Astrocyte (in vitro differentiated cells and primary cell): ENCODE data around the gene BUB1B. TPM values are rescaled to one million over a fixed set of nuclear protein-coding genes. Genes with fewer than 3 reads are reported as not detected.

ENCODE experiments used
- DNase-seq: peaks from one replicate; pipeline ENCODE4 v3.0.0-alpha.2; 2010; ENCODE audit warnings: low read depth
- FAIRE-seq: peaks from 2 replicates; lab custom pipeline; 2011; peaks lifted over from hg19 to GRCh38; lab: Jason Lieb, UNC
- H2AFZ ChIP-seq: 2 replicates; pipeline ENCODE4 v1.6.0; 2012; ENCODE audit warnings: low read depth, low read length, inconsistent platforms
- H3K27ac ChIP-seq: 2 replicates; pipeline ENCODE4 v1.5.1; 2011; ENCODE audit warnings: low read depth, low read length, inconsistent platforms
- H3K27me3 ChIP-seq: 2 replicates; pipeline ENCODE4 v1.6.0; 2011; ENCODE audit warnings: low read length, inconsistent platforms; ENCODE audit not compliant: insufficient read depth
- H3K36me3 ChIP-seq: 2 replicates; pipeline ENCODE4 v1.5.1; 2011; ENCODE audit warnings: low read length, inconsistent platforms; ENCODE audit not compliant: insufficient read depth
- H3K4me1 ChIP-seq: 2 replicates; pipeline ENCODE4 v1.5.1; 2011; ENCODE audit warnings: low read length, inconsistent platforms; ENCODE audit not compliant: insufficient read depth
- H3K4me2 ChIP-seq: 2 replicates; pipeline ENCODE4 v1.6.0; 2012; ENCODE audit warnings: low read length, inconsistent platforms
- H3K4me3 ChIP-seq: 2 replicates; pipeline ENCODE4 v1.5.1; 2011; ENCODE audit warnings: low read depth, mild to moderate bottlenecking, low read length, inconsistent platforms; ENCODE audit not compliant: insufficient read depth
- H3K79me2 ChIP-seq: 2 replicates; pipeline ENCODE4 v1.6.0; 2012; ENCODE audit warnings: mild to moderate bottlenecking, low read length, inconsistent platforms; ENCODE audit not compliant: insufficient read depth
- H3K9ac ChIP-seq: 2 replicates; pipeline ENCODE4 v1.6.0; 2012; ENCODE audit warnings: mild to moderate bottlenecking, low read length, inconsistent platforms
- H3K9me3 ChIP-seq: 2 replicates; pipeline ENCODE4 v1.5.1; 2012; ENCODE audit warnings: low read depth, mild to moderate bottlenecking, low read length, inconsistent platforms; ENCODE audit not compliant: insufficient read depth
- H4K20me1 ChIP-seq: 2 replicates; pipeline ENCODE4 v1.6.0; 2012; ENCODE audit warnings: low read length, inconsistent platforms; ENCODE audit not compliant: insufficient read depth
- H3K27ac Mint-ChIP-seq: one replicate; pipeline ENCODE4 v1.8.0; 2021; ENCODE audit warnings: mild to moderate bottlenecking, mixed read lengths; ENCODE audit not compliant: unreplicated experiment
- H3K27me3 Mint-ChIP-seq: one replicate; pipeline ENCODE4 v1.8.0; 2021; ENCODE audit warnings: low read depth, mixed read lengths; ENCODE audit not compliant: unreplicated experiment
- H3K36me3 Mint-ChIP-seq: one replicate; pipeline ENCODE4 v1.8.0; 2021; ENCODE audit warnings: low read depth, mixed read lengths; ENCODE audit not compliant: unreplicated experiment
- H3K4me1 Mint-ChIP-seq: one replicate; pipeline ENCODE4 v1.8.0; 2021; ENCODE audit warnings: low read depth, mixed read lengths; ENCODE audit not compliant: unreplicated experiment
- H3K4me3 Mint-ChIP-seq: one replicate; pipeline ENCODE4 v1.8.0; 2021; ENCODE audit warnings: mild to moderate bottlenecking, moderate library complexity, mixed read lengths; ENCODE audit not compliant: unreplicated experiment
- H3K9me3 Mint-ChIP-seq: one replicate; pipeline ENCODE4 v1.8.0; 2021; ENCODE audit warnings: mild to moderate bottlenecking, mixed read lengths; ENCODE audit not compliant: unreplicated experiment
- CTCF ChIP-seq: IDR thresholded peaks from 2 replicates; pipeline ENCODE4 v1.5.1; 2011; ENCODE audit warnings: low read depth, mild to moderate bottlenecking, inconsistent platforms, low read length, moderate library complexity; ENCODE audit not compliant: insufficient read depth
- EZH2 ChIP-seq: IDR thresholded peaks from 2 replicates; pipeline ENCODE4 v1.6.1; 2012; ENCODE audit warnings: mild to moderate bottlenecking, low read length, inconsistent platforms; ENCODE audit not compliant: insufficient read depth
- total RNA-seq: library from RNA; stranded (reverse); gene quantifications from 2 replicates; pipeline ENCODE4 v1.2.1, GENCODE V29; 2021

Gene BUB1B
- total RNA-seq, 1 donor from 2014 or later, result 5.2 TPM

GRCh38 chr15:40142428-40142827 lies 18.4 kb upstream of the BUB1B start:
- Mint-ChIP-seq H3K36me3 (no peaks in the 10 kb centered on the region), H3K27me3 (peaks cover 4% of the 10 kb centered on the region), H3K27ac (no peak overlapping the region), H3K4me1 (peaks cover 9% of the 10 kb centered on the region), H3K4me3 (no peak overlapping the region), H3K9me3 (no peaks in the 10 kb centered on the region)
- no peak overlapping the region for H3K4me2 ChIP-seq
- no peak overlapping the region for H3K9ac ChIP-seq
- no peak overlapping the region for H3K27ac ChIP-seq
- FAIRE-seq (no peak), DNase-seq (no peak)
- H3K9me3 ChIP-seq, result no peaks in the 10 kb centered on the region
- TF ChIP-seq CTCF (no peak), EZH2 (no peak)
- no peak overlapping the region for H2AFZ ChIP-seq
- H3K79me2 ChIP-seq, result no peaks in the 10 kb centered on the region
- no peaks in the 10 kb centered on the region for H3K36me3 ChIP-seq
- no peak overlapping the region for H3K4me3 ChIP-seq
- peaks cover 6% of the 10 kb centered on the region for H3K4me1 ChIP-seq
- H4K20me1 ChIP-seq, result no peaks in the 10 kb centered on the region
- no peaks in the 10 kb centered on the region for H3K27me3 ChIP-seq

- H3K4me2 ChIP-seq, result no peak overlapping the region
- Mint-ChIP-seq H3K27ac (peak overlapping the region; percentile 43), H3K4me3 (no peak overlapping the region), H3K4me1 (peaks cover 16% of the 10 kb centered on the region), H3K27me3 (peaks cover 4% of the 10 kb centered on the region), H3K36me3 (no peaks in the 10 kb centered on the region), H3K9me3 (no peaks in the 10 kb centered on the region)
- H3K9me3 ChIP-seq, result no peaks in the 10 kb centered on the region
- H3K27me3 ChIP-seq, result no peaks in the 10 kb centered on the region
- no peaks in the 10 kb centered on the region for H3K36me3 ChIP-seq
- no peak overlapping the region for H2AFZ ChIP-seq
- TF ChIP-seq CTCF (no peak), EZH2 (no peak)
- peaks cover 16% of the 10 kb centered on the region for H3K4me1 ChIP-seq
- no peak overlapping the region for H3K9ac ChIP-seq
- peak; percentile 39 for DNase-seq
- no peak for FAIRE-seq
- H3K79me2 ChIP-seq, result no peaks in the 10 kb centered on the region
- H3K27ac ChIP-seq, result no peak overlapping the region
- no peak overlapping the region for H3K4me3 ChIP-seq
- H4K20me1 ChIP-seq, result no peaks in the 10 kb centered on the region
These were observed 14.8 kb upstream of the BUB1B start for GRCh38 chr15:40146037-40146436.

GRCh38 chr15:40149339-40149738 lies 11.5 kb upstream of the BUB1B start:
- no peak overlapping the region for H3K4me3 Mint-ChIP-seq
- no peaks in the 10 kb centered on the region for H3K36me3 Mint-ChIP-seq
- H3K4me2 ChIP-seq, result no peak overlapping the region
- no peaks in the 10 kb centered on the region for H3K79me2 ChIP-seq
- FAIRE-seq (no peak), DNase-seq (no peak)
- H3K27me3 Mint-ChIP-seq, result no peaks in the 10 kb centered on the region
- no peaks in the 10 kb centered on the region for H4K20me1 ChIP-seq
- no peaks in the 10 kb centered on the region for H3K27me3 ChIP-seq
- H3K9me3 ChIP-seq, result no peaks in the 10 kb centered on the region
- no peak overlapping the region for H3K4me3 ChIP-seq
- TF ChIP-seq EZH2 (no peak), CTCF (no peak)
- H2AFZ ChIP-seq, result no peak overlapping the region
- H3K4me1 Mint-ChIP-seq, result peaks cover 16% of the 10 kb centered on the region
- H3K4me1 ChIP-seq, result peaks cover 16% of the 10 kb centered on the region
- H3K27ac ChIP-seq, result no peak overlapping the region
- H3K27ac Mint-ChIP-seq, result no peak overlapping the region
- no peaks in the 10 kb centered on the region for H3K9me3 Mint-ChIP-seq
- no peaks in the 10 kb centered on the region for H3K36me3 ChIP-seq
- no peak overlapping the region for H3K9ac ChIP-seq
